HEK293T (cell line): ENCODE data around the gene ADAM29.

ENCODE experiments used
- FOXK2 ChIP-seq: fragments of 450-650 bp; IDR thresholded peaks from 2 replicates; pipeline ENCODE4 v1.6.1; 2016; ENCODE audit warnings: mild to moderate bottlenecking
- LEF1 ChIP-seq: fragments of 450-650 bp; IDR thresholded peaks from 2 replicates; pipeline ENCODE4 v1.6.1; 2017; ENCODE audit warnings: mild to moderate bottlenecking, borderline replicate concordance
- PKNOX1 ChIP-seq: fragments of 450-650 bp; IDR thresholded peaks from 2 replicates; pipeline ENCODE4 v1.6.1; 2016

- no peak for TF ChIP-seq PKNOX1
- no peak for TF ChIP-seq FOXK2
- no peak for TF ChIP-seq LEF1
Measured at GRCh38 chr4:174910271-174910670, 7.9 kb upstream of the ADAM29 start.
